Measurements from ENCODE around the gene MAOA.

- TF ChIP-seq, protein P1, sequence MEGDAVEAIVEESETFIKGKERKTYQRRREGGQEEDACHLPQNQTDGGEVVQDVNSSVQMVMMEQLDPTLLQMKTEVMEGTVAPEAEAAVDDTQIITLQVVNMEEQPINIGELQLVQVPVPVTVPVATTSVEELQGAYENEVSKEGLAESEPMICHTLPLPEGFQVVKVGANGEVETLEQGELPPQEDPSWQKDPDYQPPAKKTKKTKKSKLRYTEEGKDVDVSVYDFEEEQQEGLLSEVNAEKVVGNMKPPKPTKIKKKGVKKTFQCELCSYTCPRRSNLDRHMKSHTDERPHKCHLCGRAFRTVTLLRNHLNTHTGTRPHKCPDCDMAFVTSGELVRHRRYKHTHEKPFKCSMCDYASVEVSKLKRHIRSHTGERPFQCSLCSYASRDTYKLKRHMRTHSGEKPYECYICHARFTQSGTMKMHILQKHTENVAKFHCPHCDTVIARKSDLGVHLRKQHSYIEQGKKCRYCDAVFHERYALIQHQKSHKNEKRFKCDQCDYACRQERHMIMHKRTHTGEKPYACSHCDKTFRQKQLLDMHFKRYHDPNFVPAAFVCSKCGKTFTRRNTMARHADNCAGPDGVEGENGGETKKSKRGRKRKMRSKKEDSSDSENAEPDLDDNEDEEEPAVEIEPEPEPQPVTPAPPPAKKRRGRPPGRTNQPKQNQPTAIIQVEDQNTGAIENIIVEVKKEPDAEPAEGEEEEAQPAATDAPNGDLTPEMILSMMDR (conservative IDR thresholded peaks at IDR 0.05 in 1 of 2, IDR thresholded peaks at IDR 0.05 in 1 of 2; ENCODE audit: extremely low read depth in 1 of 2, insufficient read depth in 1 of 2, low read depth in 1 of 2, low read length in 2 of 2): no peak
- no peak for TF ChIP-seq EZH2 (IDR thresholded peaks at IDR 0.05; ENCODE audit: borderline replicate concordance, low read length)
Observed at GRCh38 chrX:43688586-43688985, 32.5 kb downstream of the MAOA start.
